B cell (primary cell): ENCODE measurements around the gene UBE2J1.

Experiments
- EZH2 ChIP-seq: IDR thresholded peaks from 2 replicates; pipeline ENCODE4 v1.6.1; 2012; ENCODE audit warnings: borderline replicate concordance, low read depth, mild to moderate bottlenecking, moderate library complexity, low read length; ENCODE audit not compliant: insufficient read depth, poor library complexity, severe bottlenecking
- TF ChIP-seq, protein P1 (sequence below): fragments of 200-600 bp; IDR thresholded peaks from one replicate; pipeline ENCODE4 v1.8.0; 2022; ENCODE audit warnings: antibody characterized with exemption, mild to moderate bottlenecking

DNA sequence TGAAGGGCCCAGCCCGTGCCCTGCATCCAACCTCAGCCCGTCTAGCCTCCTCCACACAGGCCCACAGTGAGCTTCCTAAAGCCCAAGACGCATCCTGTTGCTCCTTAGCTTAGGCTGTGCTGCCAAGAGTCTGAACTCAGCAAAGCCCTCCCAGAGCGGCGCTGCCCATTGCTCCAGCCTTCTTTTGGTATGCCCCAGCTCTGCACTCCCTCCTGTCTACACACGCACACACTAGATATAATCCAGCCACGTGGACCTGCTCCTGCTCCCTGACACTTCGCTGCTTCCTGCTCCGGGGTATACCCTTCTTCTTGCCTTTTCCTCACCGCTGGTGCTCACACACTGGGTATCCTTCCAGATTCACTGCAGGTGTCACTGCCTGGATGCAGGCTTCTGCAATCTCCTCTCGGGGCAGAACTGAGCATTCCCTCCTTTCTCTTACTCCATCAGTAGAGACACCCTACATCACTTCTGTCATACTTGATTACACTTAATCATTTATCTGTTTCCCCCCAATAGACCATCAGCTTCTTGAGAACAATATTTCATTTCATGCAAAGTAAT, 61.2 kb downstream of the UBE2J1 start:
- TF ChIP-seq, protein P1, sequence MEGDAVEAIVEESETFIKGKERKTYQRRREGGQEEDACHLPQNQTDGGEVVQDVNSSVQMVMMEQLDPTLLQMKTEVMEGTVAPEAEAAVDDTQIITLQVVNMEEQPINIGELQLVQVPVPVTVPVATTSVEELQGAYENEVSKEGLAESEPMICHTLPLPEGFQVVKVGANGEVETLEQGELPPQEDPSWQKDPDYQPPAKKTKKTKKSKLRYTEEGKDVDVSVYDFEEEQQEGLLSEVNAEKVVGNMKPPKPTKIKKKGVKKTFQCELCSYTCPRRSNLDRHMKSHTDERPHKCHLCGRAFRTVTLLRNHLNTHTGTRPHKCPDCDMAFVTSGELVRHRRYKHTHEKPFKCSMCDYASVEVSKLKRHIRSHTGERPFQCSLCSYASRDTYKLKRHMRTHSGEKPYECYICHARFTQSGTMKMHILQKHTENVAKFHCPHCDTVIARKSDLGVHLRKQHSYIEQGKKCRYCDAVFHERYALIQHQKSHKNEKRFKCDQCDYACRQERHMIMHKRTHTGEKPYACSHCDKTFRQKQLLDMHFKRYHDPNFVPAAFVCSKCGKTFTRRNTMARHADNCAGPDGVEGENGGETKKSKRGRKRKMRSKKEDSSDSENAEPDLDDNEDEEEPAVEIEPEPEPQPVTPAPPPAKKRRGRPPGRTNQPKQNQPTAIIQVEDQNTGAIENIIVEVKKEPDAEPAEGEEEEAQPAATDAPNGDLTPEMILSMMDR, result no peak
- TF ChIP-seq EZH2, result no peak
